CD4-positive, alpha-beta T cell (primary cell): ENCODE results near the gene OR51B4. TPM values are rescaled to one million over a fixed set of nuclear protein-coding genes. Genes with fewer than 3 reads are reported as not detected.

Source experiments
- ATAC-seq: fragments of 200-7000 bp; cut with Tn5 transposase; one replicate; pipeline ENCODE4 v1.10.0; 2022; ENCODE audit warnings: mild to moderate bottlenecking; ENCODE audit not compliant: poor library complexity
- CTCF ChIA-PET: fragments of 350-600 bp; sonication (Branson Sonifier 250); formaldehyde crosslinking; loops from one replicate; lab custom pipeline; 2021; ENCODE audit warnings: antibody characterized with exemption, inconsistent platforms; lab: Charles Lee
- POLR2A ChIA-PET: fragments of 350-600 bp; sonication (Branson Sonifier 250); formaldehyde crosslinking; loops from one replicate; lab custom pipeline; 2021; ENCODE audit warnings: antibody characterized with exemption, inconsistent platforms; lab: Charles Lee
- DNase-seq, 14 experiments: peaks; one replicate each; pipeline ENCODE4 v3.0.0-alpha.2; 2013 to 2020; ENCODE audit warnings: mixed read lengths in 2 of 14
- H3K27ac ChIP-seq, 2 donors: one replicate each; pipeline versions ENCODE4 v1.5.1 to v1.7.0; 2013; ENCODE audit warnings: low read length in 2 of 2, low read depth in 1 of 2, mild to moderate bottlenecking in 1 of 2
- H3K27me3 ChIP-seq, 2 experiments: 1 replicate in 1 of 2; 2 replicates in 1 of 2; pipeline versions ENCODE4 v1.6.1 to v1.7.0; 2013; ENCODE audit warnings: low read length in 2 of 2, control low read depth in 1 of 2, mild to moderate bottlenecking in 1 of 2, moderate library complexity in 1 of 2; ENCODE audit not compliant: insufficient read depth in 2 of 2, control insufficient read depth in 1 of 2
- H3K36me3 ChIP-seq: one replicate; pipeline ENCODE4 v1.6.1; 2013; ENCODE audit warnings: low read length, control low read depth; ENCODE audit not compliant: insufficient read depth
- H3K4me1 ChIP-seq: one replicate; pipeline ENCODE4 v1.6.1; 2013; ENCODE audit warnings: low read length, control low read depth; ENCODE audit not compliant: insufficient read depth
- H3K4me3 ChIP-seq: one replicate; pipeline ENCODE4 v1.5.1; 2013; ENCODE audit warnings: mild to moderate bottlenecking, low read length, moderate library complexity
- H3K9me3 ChIP-seq, 2 experiments: 1 replicate in 1 of 2; 2 replicates in 1 of 2; pipeline versions ENCODE4 v1.6.1 to v1.7.0; 2013; ENCODE audit warnings: low read length in 2 of 2, mild to moderate bottlenecking in 2 of 2, control low read depth in 1 of 2, moderate library complexity in 1 of 2; ENCODE audit not compliant: control insufficient read depth in 1 of 2, insufficient read depth in 1 of 2
- H3K27ac Mint-ChIP-seq: one replicate; pipeline ENCODE4 v1.8.0; 2020; ENCODE audit warnings: mixed read lengths
- H3K27me3 Mint-ChIP-seq: one replicate; pipeline ENCODE4 v1.8.0; 2021; ENCODE audit warnings: mixed read lengths
- H3K36me3 Mint-ChIP-seq: one replicate; pipeline ENCODE4 v1.8.0; 2021; ENCODE audit warnings: low read depth, mixed read lengths
- H3K4me1 Mint-ChIP-seq: one replicate; pipeline ENCODE4 v1.8.0; 2021; ENCODE audit warnings: low read depth, mixed read lengths
- H3K4me3 Mint-ChIP-seq: one replicate; pipeline ENCODE4 v1.8.0; 2020; ENCODE audit warnings: mild to moderate bottlenecking, mixed read lengths
- H3K9me3 Mint-ChIP-seq: one replicate; pipeline ENCODE4 v1.8.0; 2020; ENCODE audit warnings: mixed read lengths
- intact Hi-C, 2 experiments: fragments of 100-400 bp; cut with DNase I in 1 of 2; cut with micrococcal nuclease in 1 of 2; formaldehyde crosslinking; loops; one replicate each; pipeline versions ENCODE4 v1.15.1 to v1.9.0; 2023 to 2025; cut with DNase I, micrococcal nuclease
- total RNA-seq, 174 experiments: library from RNA in 2 of 174; stranded (reverse) in 2 of 174; gene quantifications; one replicate each; pipeline ENCODE4 v1.2.3 and lab custom pipeline; 2021 to 2026
- TF ChIP-seq, protein P1 (sequence below): fragments of 200-600 bp; IDR thresholded peaks from one replicate; pipeline ENCODE4 v1.8.0; 2022; ENCODE audit warnings: antibody characterized with exemption, mild to moderate bottlenecking

The OR51B4 gene
- total RNA-seq, 2 experiments from 2014 or later: not detected

DNA sequence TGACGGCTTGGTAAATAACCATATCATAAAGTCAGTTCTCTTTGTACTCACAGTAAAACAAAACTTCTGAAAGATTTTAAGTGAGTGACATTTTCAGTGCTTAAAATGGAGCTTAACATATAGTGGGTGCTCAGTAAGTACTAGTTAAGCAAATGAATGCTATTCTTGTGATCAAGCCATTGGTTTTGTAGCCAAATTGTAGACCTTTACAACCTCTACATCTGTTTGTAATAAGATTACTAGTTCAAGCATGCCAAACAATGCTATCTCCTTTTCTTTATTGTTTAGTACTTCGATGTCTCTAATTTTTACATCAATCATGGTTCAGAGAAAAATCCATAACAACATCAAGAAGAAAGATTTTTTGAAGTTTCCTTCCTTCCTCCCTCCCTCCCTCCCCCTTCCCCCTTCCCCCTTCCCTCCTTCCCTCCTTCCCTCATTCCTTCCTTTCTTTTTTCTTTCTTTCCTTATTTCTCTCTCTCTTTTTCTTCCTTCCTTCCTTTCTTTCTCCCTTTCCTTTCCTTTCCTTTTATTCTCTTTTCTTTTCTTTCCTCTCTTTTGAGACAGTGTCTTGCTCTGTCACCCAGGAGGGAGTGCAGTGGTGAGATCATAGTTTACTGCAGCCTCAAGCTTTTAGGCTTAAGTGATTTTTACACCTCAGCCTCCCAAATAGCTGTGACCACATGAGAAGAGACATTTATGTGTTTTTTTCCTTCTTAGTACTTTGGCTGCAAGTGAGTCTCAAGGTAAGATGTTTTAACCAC, 5.7 kb upstream of the OR51B4 start:
- CTCF ChIA-PET: no interaction called here
- no peak overlapping the region for H3K27ac ChIP-seq
- no peaks in the 10 kb centered on the region for H3K36me3 ChIP-seq
- H3K4me3 ChIP-seq: no peak overlapping the region
- H3K4me1 ChIP-seq: no peaks in the 10 kb centered on the region
- Mint-ChIP-seq H3K4me3 (no peak overlapping the region), H3K27me3 (peaks cover 4% of the 10 kb centered on the region), H3K36me3 (no peaks in the 10 kb centered on the region), H3K27ac (no peak overlapping the region), H3K4me1 (no peaks in the 10 kb centered on the region), H3K9me3 (no peaks in the 10 kb centered on the region)
- H3K27me3 ChIP-seq: no peaks in the 10 kb centered on the region
- TF ChIP-seq, protein P1, sequence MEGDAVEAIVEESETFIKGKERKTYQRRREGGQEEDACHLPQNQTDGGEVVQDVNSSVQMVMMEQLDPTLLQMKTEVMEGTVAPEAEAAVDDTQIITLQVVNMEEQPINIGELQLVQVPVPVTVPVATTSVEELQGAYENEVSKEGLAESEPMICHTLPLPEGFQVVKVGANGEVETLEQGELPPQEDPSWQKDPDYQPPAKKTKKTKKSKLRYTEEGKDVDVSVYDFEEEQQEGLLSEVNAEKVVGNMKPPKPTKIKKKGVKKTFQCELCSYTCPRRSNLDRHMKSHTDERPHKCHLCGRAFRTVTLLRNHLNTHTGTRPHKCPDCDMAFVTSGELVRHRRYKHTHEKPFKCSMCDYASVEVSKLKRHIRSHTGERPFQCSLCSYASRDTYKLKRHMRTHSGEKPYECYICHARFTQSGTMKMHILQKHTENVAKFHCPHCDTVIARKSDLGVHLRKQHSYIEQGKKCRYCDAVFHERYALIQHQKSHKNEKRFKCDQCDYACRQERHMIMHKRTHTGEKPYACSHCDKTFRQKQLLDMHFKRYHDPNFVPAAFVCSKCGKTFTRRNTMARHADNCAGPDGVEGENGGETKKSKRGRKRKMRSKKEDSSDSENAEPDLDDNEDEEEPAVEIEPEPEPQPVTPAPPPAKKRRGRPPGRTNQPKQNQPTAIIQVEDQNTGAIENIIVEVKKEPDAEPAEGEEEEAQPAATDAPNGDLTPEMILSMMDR: no peak
- POLR2A ChIA-PET: interaction anchor here (0.7 kb wide), 1 partner anchor 387 kb away, joined by 3 read pairs; no protein-coding TSS in a partner anchor
- intact Hi-C loops: no loop called here
- no peaks in the 10 kb centered on the region for H3K9me3 ChIP-seq
- no peak for DNase-seq
- ATAC-seq: no peak

DNA sequence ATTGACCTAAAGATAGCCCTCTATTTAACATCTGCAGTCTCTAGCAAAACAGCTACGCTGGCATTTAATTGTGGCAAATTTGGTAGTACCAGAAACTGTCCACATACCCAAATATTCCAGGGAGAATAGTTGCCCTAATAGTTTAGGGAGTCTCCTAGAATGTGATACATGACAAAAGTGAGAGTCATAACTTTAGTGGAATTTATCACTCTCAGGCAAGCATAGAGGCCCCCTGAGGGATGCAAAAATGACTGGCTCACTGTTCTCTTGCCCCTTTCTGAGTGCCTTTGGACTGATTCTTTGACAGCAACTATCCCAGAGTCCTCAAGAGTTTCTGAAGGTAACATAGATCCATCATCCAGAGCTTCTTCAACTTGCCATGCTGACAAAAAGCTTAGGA, 2.3 kb upstream of the OR51B4 start:
- Histone ChIP-seq H3K4me1 (no peaks in the 10 kb centered on the region), H3K9me3 (no peaks in the 10 kb centered on the region), H3K27me3 (no peaks in the 10 kb centered on the region), H3K36me3 (no peaks in the 10 kb centered on the region), H3K27ac (no peak overlapping the region), H3K4me3 (no peak overlapping the region)
- Mint-ChIP-seq H3K4me3 (no peak overlapping the region), H3K4me1 (no peaks in the 10 kb centered on the region), H3K36me3 (no peaks in the 10 kb centered on the region), H3K9me3 (no peaks in the 10 kb centered on the region), H3K27me3 (peaks cover 5% of the 10 kb centered on the region), H3K27ac (no peak overlapping the region)
- POLR2A ChIA-PET: no interaction called here
- ATAC-seq: no peak
- CTCF ChIA-PET: no interaction called here
- no peak for DNase-seq
- TF ChIP-seq, protein P1: no peak
- intact Hi-C loops: no loop called here

DNA sequence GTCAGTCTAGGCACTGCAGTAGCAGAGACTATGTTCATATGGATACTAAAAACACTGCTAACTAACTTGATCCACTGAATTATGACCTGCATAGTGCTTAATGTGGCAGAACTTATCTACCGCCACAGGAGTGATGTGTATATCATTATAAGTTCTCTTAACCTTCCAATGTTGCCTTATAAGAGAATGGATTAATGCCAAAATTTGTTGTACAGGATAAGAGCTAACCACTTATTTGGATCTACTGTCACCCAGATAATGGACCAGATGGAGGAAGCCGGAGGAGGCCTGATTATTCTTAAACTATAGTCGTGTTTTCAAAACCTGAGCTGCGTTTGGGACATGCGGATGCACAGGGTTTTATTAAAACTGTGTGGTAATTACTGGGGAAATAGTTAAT, 1.9 kb upstream of the OR51B4 start:
- TF ChIP-seq, protein P1: no peak
- Mint-ChIP-seq H3K9me3 (no peaks in the 10 kb centered on the region), H3K4me3 (no peak overlapping the region), H3K27me3 (peaks cover 7% of the 10 kb centered on the region), H3K4me1 (no peaks in the 10 kb centered on the region), H3K27ac (no peak overlapping the region), H3K36me3 (no peaks in the 10 kb centered on the region)
- Histone ChIP-seq H3K27ac (no peak overlapping the region), H3K4me3 (no peak overlapping the region), H3K9me3 (no peaks in the 10 kb centered on the region), H3K36me3 (no peaks in the 10 kb centered on the region), H3K27me3 (no peaks in the 10 kb centered on the region), H3K4me1 (no peaks in the 10 kb centered on the region)
- no peak for DNase-seq
- CTCF ChIA-PET: no interaction called here
- POLR2A ChIA-PET: no interaction called here
- intact Hi-C loops: no loop called here
- ATAC-seq: no peak
